GM18907 (cell line): ENCODE results near the gene KCNC1.

Experiments used
- ATAC-seq: cut with Tn5 transposase; IDR thresholded peaks from one replicate; pipeline ENCODE4 v1.9.1; 2021; ENCODE audit warnings: mild to moderate bottlenecking, moderate library complexity; ENCODE audit not compliant: unreplicated experiment

Gene KCNC1

GRCh38 chr11:17714870-17715269 is 19.7 kb upstream of the KCNC1 start:
- no peak for ATAC-seq

- no peak for ATAC-seq
These were observed 17.8 kb upstream of the KCNC1 start for GRCh38 chr11:17716807-17717206.

GRCh38 chr11:17718015-17718414 is 16.6 kb upstream of the KCNC1 start:
- ATAC-seq: no peak

- no peak for ATAC-seq
These were observed 16.0 kb upstream of the KCNC1 start for GRCh38 chr11:17718510-17718962.

GRCh38 chr11:17719028-17719937 is 15.3 kb upstream of the KCNC1 start, which contains the start of gene MYOD1:
TSS of gene MYOD1 (plus strand) at chr11:17719571. CDS start at chr11:17719783, 212 bp downstream.
- ATAC-seq: no peak

GRCh38 chr11:17719938-17720795 is 14.4 kb upstream of the KCNC1 start:
- ATAC-seq: no peak

- ATAC-seq: no peak
These were observed 13.8 kb upstream of the KCNC1 start for GRCh38 chr11:17720796-17721171.

GRCh38 chr11:17721242-17721999 is 13.2 kb upstream of the KCNC1 start:
- ATAC-seq: no peak

GRCh38 chr11:17722000-17722643 is 12.5 kb upstream of the KCNC1 start:
- no peak for ATAC-seq

GRCh38 chr11:17724020-17724908 is 10.3 kb upstream of the KCNC1 start:
- no peak for ATAC-seq

GRCh38 chr11:17725174-17725573 is 9.4 kb upstream of the KCNC1 start:
- ATAC-seq: no peak

- ATAC-seq: no peak
These were observed 4.4 kb upstream of the KCNC1 start for GRCh38 chr11:17730137-17730536.

- peak; percentile 83 for ATAC-seq
These were observed 3.7 kb upstream of the KCNC1 start for GRCh38 chr11:17730608-17731462.

GRCh38 chr11:17733261-17733660 is 1.3 kb upstream of the KCNC1 start:
- ATAC-seq: no peak

GRCh38 chr11:17734986-17735817 is 621 bp downstream of the KCNC1 start:
- no peak for ATAC-seq

GRCh38 chr11:17735818-17736578 is 1.4 kb downstream of the KCNC1 start:
- ATAC-seq: no peak

GRCh38 chr11:17736579-17736893 is 2.0 kb downstream of the KCNC1 start:
- ATAC-seq: no peak
